Dermis blood vessel endothelial cell (primary cell): ENCODE measurements around the gene CHIA. TPM values are rescaled to one million over a fixed set of nuclear protein-coding genes. Genes with fewer than 3 reads are reported as not detected.

Source experiments
- DNase-seq: peaks from one replicate; pipeline ENCODE4 v3.0.0; 2010
- total RNA-seq: library from RNA; depleted of rRNA; stranded (reverse); fragments of >200 nt; gene quantifications from 2 replicates; pipeline ENCODE4 v1.2.3, GENCODE V29; 2014

The CHIA gene
- total RNA-seq, 1 donor from 2014 or later, result not detected

- DNase-seq, result peak; percentile 67
These were observed 79.0 kb downstream of the CHIA start for GRCh38 chr1:111369645-111370044.

Other genes with a start within 250 kb of the CHIA start
- 43.1 and 70.1 TPM in 2 replicates for gene DRAM2, start 150.8 kb upstream of the CHIA start, total RNA-seq
- gene CEPT1, start 150.6 kb upstream of the CHIA start, total RNA-seq, result 41.9 and 57.7 TPM in 2 replicates
- 2.6 and 2.7 TPM in 2 replicates for gene DENND2D, start 90.2 kb upstream of the CHIA start, total RNA-seq
- gene CHI3L2, start 63.1 kb upstream of the CHIA start, total RNA-seq, result under 0.01 TPM in 1 of 2 replicates, not detected in the other
- gene OVGP1, start 136.9 kb downstream of the CHIA start, total RNA-seq, result 0.84 and 1.0 TPM in 2 replicates
- 52.2 and 65.2 TPM in 2 replicates for gene WDR77, start 158.4 kb downstream of the CHIA start, total RNA-seq
- gene ATP5PB, start 158.6 kb downstream of the CHIA start, total RNA-seq, result 325 and 449 TPM in 2 replicates
- gene C1orf162, start 183.1 kb downstream of the CHIA start, total RNA-seq, result under 0.01 and 0.09 TPM in 2 replicates
- gene ADORA3, start 212.8 kb downstream of the CHIA start, total RNA-seq, result not detected in 2 replicates
- not detected in 2 replicates for gene TMIGD3, start 212.8 kb downstream of the CHIA start, total RNA-seq